OCI-M2 (cell line): Measurements from ENCODE around the gene C14orf119.

ENCODE experiments used
- DNase-seq: peaks from one replicate; lab custom pipeline; 2025; ENCODE audit not compliant: unreplicated experiment; lab: John Stamatoyannopoulos, UW

C14orf119 gene

GRCh38 chr14:23125011-23125410, 29.7 kb downstream of the C14orf119 start:
- no peak for DNase-seq

GRCh38 chr14:23125933-23126524, 30.7 kb downstream of the C14orf119 start:
- no peak for DNase-seq

GRCh38 chr14:23126548-23127278, 31.4 kb downstream of the C14orf119 start:
- no peak for DNase-seq

- no peak for DNase-seq
Measured at GRCh38 chr14:23127861-23128260, 32.6 kb downstream of the C14orf119 start.

GRCh38 chr14:23128969-23129758, 33.9 kb downstream of the C14orf119 start:
- no peak for DNase-seq

GRCh38 chr14:23129759-23130316, 34.5 kb downstream of the C14orf119 start:
- DNase-seq = no peak

- no peak for DNase-seq
Measured at GRCh38 chr14:23130871-23131270, 35.6 kb downstream of the C14orf119 start.

- DNase-seq = no peak
Measured at GRCh38 chr14:23131482-23131881, 36.2 kb downstream of the C14orf119 start.

GRCh38 chr14:23132970-23133369, 37.7 kb downstream of the C14orf119 start:
- DNase-seq = no peak

GRCh38 chr14:23136566-23137133, 41.3 kb downstream of the C14orf119 start:
- no peak for DNase-seq

GRCh38 chr14:23137192-23137812, 42.0 kb downstream of the C14orf119 start:
- no peak for DNase-seq

- no peak for DNase-seq
Measured at GRCh38 chr14:23137813-23138535, 42.7 kb downstream of the C14orf119 start.

GRCh38 chr14:23139874-23140273, 44.6 kb downstream of the C14orf119 start:
- DNase-seq = no peak

- DNase-seq = no peak
Measured at GRCh38 chr14:23140371-23140770, 45.1 kb downstream of the C14orf119 start.

GRCh38 chr14:23141706-23142444, 46.6 kb downstream of the C14orf119 start:
- no peak for DNase-seq

GRCh38 chr14:23142826-23143225, 47.5 kb downstream of the C14orf119 start:
- DNase-seq = no peak

GRCh38 chr14:23143911-23144310, 48.6 kb downstream of the C14orf119 start:
- DNase-seq = no peak

GRCh38 chr14:23145794-23146350, 50.6 kb downstream of the C14orf119 start:
- DNase-seq = no peak

- no peak for DNase-seq
Measured at GRCh38 chr14:23146351-23146910, 51.1 kb downstream of the C14orf119 start.
